ENCODE results near the gene HSPA1B. TPM values are rescaled to one million over a fixed set of nuclear protein-coding genes. Genes with fewer than 3 reads are reported as not detected.
A peak's percentile ranks its signal among the peaks of the same experiment; 100 is the strongest.
"Not testable (repeated sequence)": the region's sequence is repeated elsewhere in the genome, so short reads cannot be mapped to it uniquely, and the experiment has no call there.

Gene HSPA1B
- total and polyA plus RNA-seq, 2 donors: 46.8 to 110 TPM

- no peak for DNase-seq (ENCODE audit: low read depth in 6 of 9, low spot score in 9 of 9)
- peaks cover 0 to 4% of the 10 kb centered on the region in 2 donors for H3K9me3 ChIP-seq (ENCODE audit: control insufficient read depth in 2 of 2, insufficient read depth in 1 of 2, low read length in 1 of 2)
- 2% methylated on average over 44 of the region's 44 CpGs for WGBS
- H3K4me1 ChIP-seq (ENCODE audit: control insufficient read depth in 2 of 2, insufficient read depth in 2 of 2, low read length in 2 of 2): peaks cover 16 to 40% of the 10 kb centered on the region in 2 donors
- no peaks in the 10 kb centered on the region for H3K27me3 ChIP-seq (ENCODE audit: control insufficient read depth in 2 of 2, insufficient read depth in 1 of 2, low read length in 1 of 2)
- H3K36me3 ChIP-seq (ENCODE audit: control insufficient read depth in 2 of 2, insufficient read depth in 2 of 2, low read length in 1 of 2): peaks cover 11 to 30% of the 10 kb centered on the region in 2 donors
- H3K4me3 ChIP-seq (ENCODE audit: low read length in 2 of 2): peak overlapping the region; percentile 88 to 96
- H3K27ac ChIP-seq (ENCODE audit: low read depth in 1 of 2, low read length in 1 of 2): peak overlapping the region; percentile 69 to 99
Measured at GRCh38 chr6:31794866-31795615, 32.5 kb upstream of the HSPA1B start.

- H3K27me3 ChIP-seq (ENCODE audit: control insufficient read depth in 2 of 2, insufficient read depth in 1 of 2, low read length in 1 of 2): no peaks in the 10 kb centered on the region
- peak in 8 of 9 donors; percentile 61 to 89 (median 78) for DNase-seq (ENCODE audit: low read depth in 6 of 9, low spot score in 9 of 9)
- WGBS: 3% methylated on average over 75 of the region's 75 CpGs
- peaks cover 0 to 4% of the 10 kb centered on the region in 2 donors for H3K9me3 ChIP-seq (ENCODE audit: control insufficient read depth in 2 of 2, insufficient read depth in 1 of 2, low read length in 1 of 2)
- H3K36me3 ChIP-seq (ENCODE audit: control insufficient read depth in 2 of 2, insufficient read depth in 2 of 2, low read length in 1 of 2): peaks cover 11 to 30% of the 10 kb centered on the region in 2 donors
- peak within 1 kb of the TSS; percentile 69 to 99 for H3K27ac ChIP-seq (ENCODE audit: low read depth in 1 of 2, low read length in 1 of 2)
- peak within 1 kb of the TSS; percentile 88 to 96 for H3K4me3 ChIP-seq (ENCODE audit: low read length in 2 of 2)
- H3K4me1 ChIP-seq (ENCODE audit: control insufficient read depth in 2 of 2, insufficient read depth in 2 of 2, low read length in 2 of 2): peaks cover 16 to 38% of the 10 kb centered on the region in 2 donors
Measured at GRCh38 chr6:31795616-31796298, 31.8 kb upstream of the HSPA1B start, which contains the start of gene VARS1. TSS of gene VARS1 (minus strand) at chr6:31795752. CDS start at chr6:31795217, 535 bp downstream.

GRCh38 chr6:31796993-31797385, 30.5 kb upstream of the HSPA1B start:
- Histone ChIP-seq H3K36me3 (ENCODE audit: control insufficient read depth in 2 of 2, insufficient read depth in 2 of 2, low read length in 1 of 2) (peaks cover 9 to 26% of the 10 kb centered on the region in 2 donors), H3K27me3 (ENCODE audit: control insufficient read depth in 2 of 2, insufficient read depth in 1 of 2, low read length in 1 of 2) (no peaks in the 10 kb centered on the region), H3K4me1 (ENCODE audit: control insufficient read depth in 2 of 2, insufficient read depth in 2 of 2, low read length in 2 of 2) (peaks cover 16 to 38% of the 10 kb centered on the region in 2 donors), H3K9me3 (ENCODE audit: control insufficient read depth in 2 of 2, insufficient read depth in 1 of 2, low read length in 1 of 2) (peaks cover 0 to 4% of the 10 kb centered on the region in 2 donors), H3K27ac (ENCODE audit: low read depth in 1 of 2, low read length in 1 of 2) (peak overlapping the region in 1 of 2 donors; percentile 96), H3K4me3 (ENCODE audit: low read length in 2 of 2) (no peak overlapping the region)
- WGBS: 93% methylated on average over 2 of the region's 2 CpGs
- DNase-seq (ENCODE audit: low read depth in 6 of 9, low spot score in 9 of 9): no peak

GRCh38 chr6:31797588-31797987, 29.9 kb upstream of the HSPA1B start:
- H3K36me3 ChIP-seq (ENCODE audit: control insufficient read depth in 2 of 2, insufficient read depth in 2 of 2, low read length in 1 of 2): peaks cover 8 to 20% of the 10 kb centered on the region in 2 donors
- DNase-seq (ENCODE audit: low read depth in 6 of 9, low spot score in 9 of 9): peak in 3 of 9 donors; percentile 58 to 84 (median 67)
- peaks cover 0 to under 1% of the 10 kb centered on the region in 2 donors for H3K9me3 ChIP-seq (ENCODE audit: control insufficient read depth in 2 of 2, insufficient read depth in 1 of 2, low read length in 1 of 2)
- H3K27me3 ChIP-seq (ENCODE audit: control insufficient read depth in 2 of 2, insufficient read depth in 1 of 2, low read length in 1 of 2): no peaks in the 10 kb centered on the region
- H3K27ac ChIP-seq (ENCODE audit: low read depth in 1 of 2, low read length in 1 of 2): peak overlapping the region; percentile 88 to 96
- no peak overlapping the region for H3K4me3 ChIP-seq (ENCODE audit: low read length in 2 of 2)
- peaks cover 16 to 38% of the 10 kb centered on the region in 2 donors for H3K4me1 ChIP-seq (ENCODE audit: control insufficient read depth in 2 of 2, insufficient read depth in 2 of 2, low read length in 2 of 2)
- 16% methylated on average over 5 of the region's 5 CpGs for WGBS

- Histone ChIP-seq H3K36me3 (ENCODE audit: control insufficient read depth in 2 of 2, insufficient read depth in 2 of 2, low read length in 1 of 2) (peaks cover 16 to 24% of the 10 kb centered on the region in 2 donors), H3K4me1 (ENCODE audit: control insufficient read depth in 2 of 2, insufficient read depth in 2 of 2, low read length in 2 of 2) (peaks cover 14 to 30% of the 10 kb centered on the region in 2 donors), H3K27ac (ENCODE audit: low read depth in 1 of 2, low read length in 1 of 2) (no peak overlapping the region), H3K4me3 (ENCODE audit: low read length in 2 of 2) (no peak overlapping the region), H3K9me3 (ENCODE audit: control insufficient read depth in 2 of 2, insufficient read depth in 1 of 2, low read length in 1 of 2) (no peaks in the 10 kb centered on the region), H3K27me3 (ENCODE audit: control insufficient read depth in 2 of 2, insufficient read depth in 1 of 2, low read length in 1 of 2) (no peaks in the 10 kb centered on the region)
- DNase-seq (ENCODE audit: low read depth in 6 of 9, low spot score in 9 of 9): no peak
- WGBS: 97% methylated on average over 12 of the region's 12 CpGs
Measured at GRCh38 chr6:31799781-31800180, 27.8 kb upstream of the HSPA1B start.

GRCh38 chr6:31801031-31801927, 26.3 kb upstream of the HSPA1B start:
- not testable (repeated sequence) for H3K4me3 ChIP-seq (ENCODE audit: low read length in 2 of 2); H3K27ac ChIP-seq (ENCODE audit: low read depth in 1 of 2, low read length in 1 of 2); H3K27me3 ChIP-seq (ENCODE audit: control insufficient read depth in 2 of 2, insufficient read depth in 1 of 2, low read length in 1 of 2); DNase-seq (ENCODE audit: low read depth in 6 of 9, low spot score in 9 of 9); H3K9me3 ChIP-seq (ENCODE audit: control insufficient read depth in 2 of 2, insufficient read depth in 1 of 2, low read length in 1 of 2)
- WGBS: 98% methylated on average over 8 of the region's 8 CpGs
- Histone ChIP-seq H3K36me3 (ENCODE audit: control insufficient read depth in 2 of 2, insufficient read depth in 2 of 2, low read length in 1 of 2) (peaks cover 16 to 24% of the 10 kb centered on the region in 2 donors), H3K4me1 (ENCODE audit: control insufficient read depth in 2 of 2, insufficient read depth in 2 of 2, low read length in 2 of 2) (peaks cover 13 to 31% of the 10 kb centered on the region in 2 donors)

GRCh38 chr6:31805939-31806469, 21.5 kb upstream of the HSPA1B start:
- Histone ChIP-seq H3K4me1 (ENCODE audit: control insufficient read depth in 2 of 2, insufficient read depth in 2 of 2, low read length in 2 of 2) (peaks cover 6 to 17% of the 10 kb centered on the region in 2 donors), H3K9me3 (ENCODE audit: control insufficient read depth in 2 of 2, insufficient read depth in 1 of 2, low read length in 1 of 2) (no peaks in the 10 kb centered on the region), H3K27ac (ENCODE audit: low read depth in 1 of 2, low read length in 1 of 2) (peak overlapping the region; percentile 85 to 91), H3K36me3 (ENCODE audit: control insufficient read depth in 2 of 2, insufficient read depth in 2 of 2, low read length in 1 of 2) (peaks cover 15 to 24% of the 10 kb centered on the region in 2 donors), H3K4me3 (ENCODE audit: low read length in 2 of 2) (peak overlapping the region; percentile 65 to 70), H3K27me3 (ENCODE audit: control insufficient read depth in 2 of 2, insufficient read depth in 1 of 2, low read length in 1 of 2) (no peaks in the 10 kb centered on the region)
- DNase-seq (ENCODE audit: low read depth in 6 of 9, low spot score in 9 of 9): no peak
- 16% methylated on average over 7 of the region's 7 CpGs for WGBS

- H3K4me1 ChIP-seq (ENCODE audit: control insufficient read depth in 2 of 2, insufficient read depth in 2 of 2, low read length in 2 of 2): peaks cover 6 to 17% of the 10 kb centered on the region in 2 donors
- peak within 1 kb of the TSS; percentile 65 to 70 for H3K4me3 ChIP-seq (ENCODE audit: low read length in 2 of 2)
- H3K27ac ChIP-seq (ENCODE audit: low read depth in 1 of 2, low read length in 1 of 2): peak within 1 kb of the TSS; percentile 85 to 91
- WGBS: under 1% methylated on average over 51 of the region's 51 CpGs
- peak in 8 of 9 donors; percentile 88 to 98 (median 95) for DNase-seq (ENCODE audit: low read depth in 6 of 9, low spot score in 9 of 9)
- peaks cover 9 to 22% of the 10 kb centered on the region in 2 donors for H3K36me3 ChIP-seq (ENCODE audit: control insufficient read depth in 2 of 2, insufficient read depth in 2 of 2, low read length in 1 of 2)
- no peaks in the 10 kb centered on the region for H3K9me3 ChIP-seq (ENCODE audit: control insufficient read depth in 2 of 2, insufficient read depth in 1 of 2, low read length in 1 of 2)
- no peaks in the 10 kb centered on the region for H3K27me3 ChIP-seq (ENCODE audit: control insufficient read depth in 2 of 2, insufficient read depth in 1 of 2, low read length in 1 of 2)
Measured at GRCh38 chr6:31806470-31807272, 20.9 kb upstream of the HSPA1B start, which contains the start of gene LSM2. TSS of gene LSM2 (minus strand) at chr6:31806966. CDS start at chr6:31806757, 209 bp downstream.
